ENCODE measurements around the gene TSGA10.

DNA sequence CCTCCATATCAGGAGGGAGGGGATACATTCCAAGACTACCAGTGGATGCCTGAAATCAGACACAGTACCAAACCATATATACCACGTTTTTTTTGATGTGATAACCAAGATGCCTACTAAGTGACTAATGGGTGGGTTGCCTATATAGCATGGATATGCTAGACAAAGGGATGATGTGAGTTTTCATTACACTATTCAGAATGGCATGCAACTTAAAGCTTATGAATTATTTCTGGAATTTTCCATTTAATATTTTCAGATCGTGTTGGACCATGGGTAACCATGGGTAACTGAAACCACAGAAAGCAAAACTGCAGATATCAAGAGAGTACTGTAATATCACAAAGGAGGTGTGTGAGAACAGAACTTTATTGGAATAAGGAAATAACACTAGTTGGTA, 179.1 kb downstream of the TSGA10 start:
- TF ChIP-seq GATA2 (IDR thresholded peaks at IDR 0.05; ENCODE audit: low read depth, low read length) (no peak), GATA3 (IDR thresholded peaks at IDR 0.05; ENCODE audit: low read depth, low read length) (no peak)

Measured in SH-SY5Y (cell line).